Stromal cell of bone marrow (primary cell): ENCODE results near the gene PPFIBP2.

Source experiments
- DNase-seq: peaks from one replicate; pipeline ENCODE4 v3.0.0-alpha.2; 2012; ENCODE audit warnings: low read depth

The PPFIBP2 gene

GRCh38 chr11:7527029-7527428, 13.2 kb downstream of the PPFIBP2 start:
- DNase-seq = no peak

DNA sequence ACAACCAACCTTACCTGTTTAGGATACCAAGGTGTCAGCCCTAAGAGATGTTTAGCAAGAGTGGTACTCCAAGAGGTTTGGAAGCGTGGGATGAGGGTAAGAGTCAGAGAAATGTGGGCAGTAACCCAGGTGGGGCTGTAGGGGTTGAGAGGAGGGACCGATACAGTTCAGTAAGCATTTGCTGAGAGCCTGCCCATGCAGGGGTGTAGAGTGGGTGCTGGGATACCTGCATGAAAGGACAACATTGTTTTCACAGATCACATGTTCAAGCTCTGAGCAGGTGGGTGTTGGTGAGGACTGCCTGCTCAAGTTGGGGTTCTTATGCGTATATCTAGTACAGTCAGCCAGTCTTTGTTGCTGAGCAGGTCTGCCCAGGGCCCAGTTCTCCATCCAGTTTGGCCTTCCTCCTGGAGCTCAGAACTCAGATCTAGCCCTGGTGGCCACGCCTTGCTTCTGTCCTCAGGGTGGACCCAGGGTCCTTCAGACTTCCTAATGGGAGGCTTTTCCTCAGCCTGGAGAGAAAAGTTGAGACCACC, 14.8 kb downstream of the PPFIBP2 start:
- no peak for DNase-seq

DNA sequence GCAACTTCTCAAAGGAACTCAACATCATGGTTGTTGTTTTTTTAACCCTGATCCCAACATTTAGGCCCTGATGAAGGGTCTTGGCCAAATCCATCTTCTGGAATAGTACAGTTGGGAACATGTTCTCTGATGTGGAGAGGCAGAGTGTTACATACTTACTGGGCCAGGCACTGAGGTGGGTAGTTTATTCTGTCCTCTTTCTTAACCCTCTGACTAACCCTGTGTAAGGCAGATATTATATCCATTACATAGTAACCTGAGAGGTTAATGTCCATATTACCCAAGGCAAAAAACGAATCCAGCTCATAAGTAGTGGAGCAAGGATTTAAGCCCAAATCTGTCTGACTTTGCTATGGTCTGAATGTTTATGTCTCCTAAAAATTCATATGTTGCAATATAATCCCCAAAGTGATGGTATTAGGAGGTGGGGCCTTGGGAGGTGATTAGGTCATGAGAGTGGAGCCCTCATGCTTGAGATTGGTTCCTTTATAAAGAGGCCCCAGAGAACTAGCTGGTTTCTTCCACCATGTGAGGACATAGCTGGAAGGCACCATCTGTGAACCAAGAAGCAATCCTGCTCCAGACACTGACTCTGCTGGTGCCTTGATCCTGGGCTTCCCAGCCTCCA, 16.3 kb downstream of the PPFIBP2 start:
- no peak for DNase-seq

GRCh38 chr11:7531011-7531410, 17.2 kb downstream of the PPFIBP2 start:
- DNase-seq = no peak

DNA sequence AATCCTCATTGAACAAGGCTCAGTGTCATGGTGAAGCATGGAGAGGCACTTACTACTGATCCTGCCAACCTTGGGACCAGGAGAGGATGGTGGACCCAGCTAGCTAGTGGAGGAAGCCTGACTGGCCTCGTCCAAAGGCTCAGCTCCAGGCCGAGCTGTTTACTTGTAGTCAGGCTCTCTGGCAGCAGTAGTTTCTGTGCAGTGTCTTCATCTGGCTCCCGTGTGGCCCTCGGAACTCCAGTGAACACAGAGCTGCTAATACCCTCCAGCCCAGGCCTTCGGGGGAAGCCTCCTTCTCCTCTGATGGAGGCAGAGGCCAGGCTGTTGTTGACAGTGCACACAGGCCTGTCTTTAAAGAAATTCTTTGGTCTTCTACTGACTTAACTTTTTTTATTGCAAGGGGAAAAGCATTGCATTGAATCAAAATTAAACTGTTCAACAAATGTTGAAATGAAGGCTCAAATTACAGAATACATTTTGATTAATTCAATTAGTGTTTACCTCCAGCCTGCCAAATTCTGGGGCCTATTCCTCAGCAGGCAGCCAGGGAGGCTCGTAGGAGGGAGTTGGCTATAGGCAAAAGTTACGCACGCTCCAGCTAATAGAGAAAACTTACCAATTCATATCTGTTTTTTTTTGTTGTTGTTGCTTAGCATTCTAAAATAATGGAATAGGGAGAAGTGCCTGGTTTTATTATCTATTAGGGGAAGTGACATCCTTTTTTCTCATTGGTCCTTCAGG, 18.8 kb downstream of the PPFIBP2 start:
- no peak for DNase-seq

- DNase-seq = no peak
Measured at GRCh38 chr11:7533199-7534041, 19.6 kb downstream of the PPFIBP2 start.

GRCh38 chr11:7534042-7534378, 20.2 kb downstream of the PPFIBP2 start:
- no peak for DNase-seq

GRCh38 chr11:7536100-7536499, 22.3 kb downstream of the PPFIBP2 start:
- no peak for DNase-seq

DNA sequence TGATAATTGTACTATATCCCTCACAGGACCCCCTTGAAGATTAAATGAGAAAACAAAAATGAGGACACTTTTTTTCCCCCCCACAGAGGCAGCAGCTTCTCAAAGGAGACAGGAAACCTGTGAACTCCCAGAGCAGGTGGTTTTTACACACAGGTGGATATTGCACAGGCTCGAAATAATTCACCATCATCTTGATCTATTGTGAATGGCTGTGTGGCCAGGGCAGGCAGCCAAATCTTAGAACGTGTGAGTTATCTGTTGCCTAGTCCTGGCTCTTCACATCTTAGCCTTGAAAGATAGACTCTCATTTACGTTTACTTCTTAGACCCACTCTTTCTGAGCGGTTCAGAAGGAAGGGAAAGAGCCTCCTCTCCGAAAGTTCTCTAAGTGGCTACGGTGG, 23.5 kb downstream of the PPFIBP2 start:
- no peak for DNase-seq

DNA sequence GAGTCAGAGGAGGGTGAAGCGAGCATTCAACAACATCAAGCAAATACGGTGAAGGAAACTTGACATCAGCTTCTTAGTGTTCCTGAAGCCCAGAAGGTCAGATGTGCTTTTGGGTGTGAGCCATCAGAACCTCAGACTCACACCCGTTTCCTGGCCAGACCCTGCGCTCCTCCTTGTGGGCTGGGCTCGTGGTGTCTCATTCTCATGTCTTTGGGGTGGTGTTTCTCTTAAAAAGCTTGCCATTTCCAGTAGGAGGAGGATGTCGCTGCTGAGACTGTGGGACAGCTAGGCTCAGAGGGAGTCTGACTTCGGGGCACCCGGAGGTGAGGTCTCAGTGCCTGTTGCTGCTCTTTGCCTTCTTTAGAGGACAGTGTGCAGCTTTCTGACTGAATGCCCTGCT, 24.2 kb downstream of the PPFIBP2 start:
- peak; percentile 50 for DNase-seq

DNA sequence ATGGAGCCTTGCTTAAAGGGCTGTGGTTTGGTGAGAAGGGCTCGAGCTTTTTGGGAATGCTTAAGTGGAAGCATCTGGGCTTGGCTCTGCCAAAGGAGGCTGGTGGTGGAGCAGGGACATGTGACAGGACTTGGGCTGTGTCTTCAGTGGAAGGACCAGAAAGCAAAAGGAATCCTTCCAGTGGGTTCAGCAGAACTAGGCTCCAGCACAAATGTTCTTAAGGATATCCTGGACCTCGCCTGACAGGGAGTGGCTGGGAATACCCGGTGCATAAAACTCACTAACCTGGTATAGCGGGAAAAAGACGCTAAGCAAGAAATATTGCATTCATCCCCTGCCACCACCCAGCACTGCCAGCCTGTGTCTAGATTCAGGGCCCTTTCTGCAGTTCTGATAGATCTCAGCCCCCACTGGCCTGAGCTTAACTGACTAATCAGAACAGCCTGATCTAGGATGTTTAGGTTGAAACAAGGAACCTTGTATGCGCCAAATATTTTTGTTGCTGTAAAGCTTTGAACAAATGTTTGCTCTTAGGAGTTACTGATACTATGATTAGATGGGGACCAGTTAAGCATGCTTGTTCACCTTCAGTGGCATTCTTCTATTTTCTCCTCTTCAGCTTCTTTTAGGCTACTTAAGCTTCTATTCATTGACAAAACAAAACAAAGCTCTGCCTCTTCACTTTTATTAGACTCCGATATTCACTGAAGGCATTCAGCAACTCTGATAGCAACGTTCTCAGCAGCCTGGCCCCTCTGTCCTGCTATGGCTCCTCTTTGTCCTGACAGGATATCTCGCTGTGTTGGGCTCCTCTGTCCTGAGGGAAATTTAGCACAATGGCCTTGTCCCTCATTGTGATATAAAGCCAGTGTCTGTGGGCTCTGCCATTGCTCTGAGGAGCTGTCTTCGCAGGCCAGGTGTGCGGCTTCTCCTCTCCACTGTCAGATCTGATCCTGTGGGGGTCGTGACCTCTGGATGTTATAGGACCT, 25.0 kb downstream of the PPFIBP2 start:
- peak; percentile 29 for DNase-seq

DNA sequence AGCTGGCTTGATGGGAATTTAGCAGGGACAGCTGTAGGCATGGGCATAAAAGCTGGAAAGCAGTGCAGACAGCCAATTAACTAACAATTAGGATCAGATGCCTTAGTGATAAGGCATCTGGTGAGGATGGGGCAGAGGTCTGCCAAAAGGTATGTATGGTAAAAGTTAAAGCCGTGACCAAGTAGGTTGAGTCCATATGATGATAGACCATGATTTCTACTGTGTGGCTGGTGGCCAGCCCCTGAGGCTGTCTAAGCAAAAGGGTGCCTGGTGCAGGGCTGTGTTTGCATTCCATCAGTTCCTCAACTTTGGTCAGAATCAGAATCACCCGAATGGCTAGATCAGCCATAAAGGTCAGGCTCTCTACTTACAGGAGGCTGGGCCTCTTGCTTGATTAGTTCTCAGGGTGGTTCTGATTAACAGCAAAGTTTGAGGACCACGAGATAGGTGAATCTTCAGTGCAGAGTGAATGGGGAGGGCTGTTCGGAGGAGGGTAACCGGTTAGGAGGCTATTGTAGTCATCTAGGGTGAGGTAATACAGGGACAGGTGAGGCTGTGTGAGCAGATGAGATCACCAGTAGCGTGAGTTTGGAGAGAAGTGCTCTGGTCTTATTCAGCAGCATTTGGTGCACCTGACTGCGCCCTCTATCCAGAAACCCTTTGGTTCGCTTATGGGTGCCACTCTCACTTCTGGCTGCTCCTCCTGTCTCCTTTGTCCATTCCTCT, 27.2 kb downstream of the PPFIBP2 start:
- DNase-seq = no peak

DNA sequence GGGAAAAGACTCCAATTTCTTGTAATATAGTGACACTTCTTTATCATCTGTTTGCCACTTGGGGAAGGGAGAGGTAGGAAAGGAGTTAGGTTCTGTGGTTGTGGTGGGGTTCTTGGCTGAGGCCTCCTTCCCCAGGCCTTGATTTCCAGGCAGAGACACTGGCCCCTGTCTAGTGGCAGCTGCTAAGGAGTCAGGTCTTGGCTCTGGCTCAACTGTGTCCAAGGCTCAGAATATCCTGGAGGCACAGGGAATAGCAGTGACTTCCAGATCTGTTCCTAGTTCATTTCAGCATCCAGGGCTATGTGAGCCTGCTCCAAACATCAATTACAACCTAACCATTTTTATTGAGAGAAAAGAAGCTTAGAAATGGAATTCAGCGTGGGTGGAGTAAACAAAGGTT, 29.5 kb downstream of the PPFIBP2 start:
- no peak for DNase-seq

- DNase-seq = no peak
Measured at GRCh38 chr11:7544021-7544420, 30.2 kb downstream of the PPFIBP2 start.

- no peak for DNase-seq
Measured at GRCh38 chr11:7545611-7546010, 31.8 kb downstream of the PPFIBP2 start.

GRCh38 chr11:7546324-7546791, 32.6 kb downstream of the PPFIBP2 start:
- DNase-seq = no peak

- DNase-seq = no peak
Measured at GRCh38 chr11:7547687-7548086, 33.9 kb downstream of the PPFIBP2 start.

GRCh38 chr11:7548659-7549274, 35.0 kb downstream of the PPFIBP2 start:
- DNase-seq = no peak

DNA sequence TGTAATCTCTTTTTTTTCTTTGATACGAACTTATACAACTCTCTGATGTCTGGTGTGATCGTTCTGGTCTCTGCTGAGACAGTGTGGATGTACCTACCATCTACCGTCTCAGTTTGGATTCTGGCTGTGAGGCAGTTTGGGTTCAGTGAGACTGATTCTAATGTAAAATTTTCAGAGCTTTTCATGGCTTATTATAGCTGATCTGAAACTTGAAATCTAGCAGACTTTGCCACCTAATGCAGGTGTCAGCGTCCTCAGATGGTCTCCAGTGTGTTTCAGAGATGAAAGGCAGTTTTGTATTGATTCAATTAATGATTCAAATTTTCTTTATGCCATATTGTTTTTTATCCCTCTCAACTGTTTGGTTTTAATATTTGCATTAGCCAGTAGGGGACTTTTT, 35.9 kb downstream of the PPFIBP2 start:
- no peak for DNase-seq

DNA sequence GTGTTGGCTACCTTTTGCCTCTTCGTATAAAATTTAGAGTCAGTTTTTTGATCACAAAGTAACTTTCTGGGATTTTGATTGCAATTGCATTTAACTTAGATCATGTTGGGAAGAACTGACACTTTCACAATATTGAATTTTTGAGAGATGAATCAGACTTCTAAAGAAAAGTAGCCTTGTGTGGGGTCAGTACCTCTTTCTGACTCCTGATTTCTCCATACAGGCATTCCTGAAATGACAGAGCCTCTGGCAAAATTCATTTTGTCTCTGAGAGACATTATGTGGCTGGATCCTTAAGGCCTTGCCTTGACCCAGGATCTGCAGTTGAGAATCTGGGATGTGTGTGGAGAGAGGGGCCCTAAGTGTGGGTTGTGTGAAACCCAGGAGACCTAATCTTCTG, 37.8 kb downstream of the PPFIBP2 start:
- DNase-seq = no peak
